ACC112 (cell line): ENCODE results near the gene MED13L.

ENCODE experiments used
- H2AFZ ChIP-seq: fragments of 200-600 bp; sonication (generic); one replicate; pipeline ENCODE4 v1.6.0; 2017; ENCODE audit warnings: antibody characterized with exemption, low read length; ENCODE audit not compliant: unreplicated experiment
- H3K27ac ChIP-seq: fragments of 200-600 bp; sonication (generic); 2 replicates; pipeline ENCODE4 v1.5.1; 2014; ENCODE audit warnings: low read depth, mild to moderate bottlenecking, antibody characterized with exemption, low read length, moderate library complexity
- H3K27me3 ChIP-seq: fragments of 200-600 bp; sonication (generic); 2 replicates; pipeline ENCODE4 v1.6.1; 2014; ENCODE audit warnings: mild to moderate bottlenecking, antibody characterized with exemption, low read length, moderate library complexity, mixed read lengths; ENCODE audit not compliant: insufficient read depth
- H3K36me3 ChIP-seq: fragments of 200-600 bp; sonication (generic); 2 replicates; pipeline ENCODE4 v1.6.1; 2016; ENCODE audit warnings: mild to moderate bottlenecking, antibody characterized with exemption, low read length, moderate library complexity, mixed read lengths; ENCODE audit not compliant: insufficient read depth
- H3K4me1 ChIP-seq: fragments of 200-600 bp; sonication (generic); one replicate; pipeline ENCODE4 v1.6.1; 2016; ENCODE audit warnings: low read length, mixed read lengths; ENCODE audit not compliant: insufficient read depth, unreplicated experiment, control insufficient read depth
- H3K4me3 ChIP-seq: fragments of 200-600 bp; sonication (generic); 2 replicates; pipeline ENCODE4 v1.5.1; 2014; ENCODE audit warnings: mild to moderate bottlenecking, low read depth, low read length
- H3K79me2 ChIP-seq: fragments of 200-600 bp; sonication (generic); one replicate; pipeline ENCODE4 v1.6.0; 2016; ENCODE audit warnings: low read length; ENCODE audit not compliant: control insufficient read depth, unreplicated experiment, insufficient read depth

MED13L gene

GRCh38 chr12:116303066-116303465 lies 25.6 kb upstream of the MED13L start:
- H3K27ac ChIP-seq, result no peak overlapping the region
- H3K27me3 ChIP-seq, result no peaks in the 10 kb centered on the region
- no peak overlapping the region for H3K4me3 ChIP-seq
- peaks cover 3% of the 10 kb centered on the region for H3K4me1 ChIP-seq
- H3K36me3 ChIP-seq, result no peaks in the 10 kb centered on the region
- H3K79me2 ChIP-seq, result no peaks in the 10 kb centered on the region
- H2AFZ ChIP-seq, result no peak overlapping the region

DNA sequence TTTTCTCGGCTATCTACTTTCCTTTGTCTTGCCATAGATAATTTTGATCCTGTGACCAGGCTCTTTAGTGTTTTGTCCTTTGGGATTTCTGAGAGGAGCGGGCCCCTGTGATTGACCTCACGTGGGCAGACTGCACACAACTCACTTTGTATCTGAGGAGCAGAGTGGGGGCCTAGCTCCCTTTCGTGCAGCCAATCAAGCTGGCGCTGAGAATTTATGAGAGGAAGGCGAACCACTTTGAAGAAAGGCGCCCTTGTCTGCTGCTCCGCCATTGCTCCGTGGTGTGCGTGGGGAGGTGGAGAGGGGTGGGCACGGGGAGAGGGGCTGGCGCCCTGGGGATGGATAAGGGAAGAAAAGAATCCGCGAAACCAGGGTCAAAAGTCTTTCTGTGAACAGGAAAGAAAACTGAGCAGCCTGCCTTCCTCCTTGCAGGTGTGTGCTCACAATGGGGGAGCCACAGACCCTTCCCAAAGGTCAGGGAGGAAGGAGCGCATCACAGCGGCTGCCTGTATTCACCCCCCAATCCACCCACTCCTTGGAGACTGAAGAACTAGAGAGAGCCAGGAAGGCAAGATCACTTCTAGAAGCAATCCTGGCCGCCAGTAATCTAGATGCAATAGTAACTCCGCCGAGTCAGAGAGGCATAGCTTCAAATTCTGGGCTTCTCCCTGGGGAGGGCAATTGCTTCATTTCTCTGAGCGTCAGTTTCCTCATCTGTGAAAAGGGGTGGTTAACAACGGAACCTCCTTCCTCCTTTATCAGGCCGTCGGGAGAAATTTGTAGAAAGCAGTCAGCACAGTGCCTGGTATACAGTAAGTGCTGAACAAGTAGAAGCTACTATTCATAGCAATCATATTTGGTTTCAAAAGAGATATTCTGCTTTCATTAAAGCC lies 24.9 kb upstream of the MED13L start:
- H2AFZ ChIP-seq, result no peak overlapping the region
- no peaks in the 10 kb centered on the region for H3K36me3 ChIP-seq
- no peaks in the 10 kb centered on the region for H3K27me3 ChIP-seq
- H3K4me1 ChIP-seq, result peaks cover 3% of the 10 kb centered on the region
- no peak overlapping the region for H3K27ac ChIP-seq
- H3K4me3 ChIP-seq, result no peak overlapping the region
- no peaks in the 10 kb centered on the region for H3K79me2 ChIP-seq

GRCh38 chr12:116301621-116302020 lies 24.1 kb upstream of the MED13L start:
- H2AFZ ChIP-seq, result no peak overlapping the region

DNA sequence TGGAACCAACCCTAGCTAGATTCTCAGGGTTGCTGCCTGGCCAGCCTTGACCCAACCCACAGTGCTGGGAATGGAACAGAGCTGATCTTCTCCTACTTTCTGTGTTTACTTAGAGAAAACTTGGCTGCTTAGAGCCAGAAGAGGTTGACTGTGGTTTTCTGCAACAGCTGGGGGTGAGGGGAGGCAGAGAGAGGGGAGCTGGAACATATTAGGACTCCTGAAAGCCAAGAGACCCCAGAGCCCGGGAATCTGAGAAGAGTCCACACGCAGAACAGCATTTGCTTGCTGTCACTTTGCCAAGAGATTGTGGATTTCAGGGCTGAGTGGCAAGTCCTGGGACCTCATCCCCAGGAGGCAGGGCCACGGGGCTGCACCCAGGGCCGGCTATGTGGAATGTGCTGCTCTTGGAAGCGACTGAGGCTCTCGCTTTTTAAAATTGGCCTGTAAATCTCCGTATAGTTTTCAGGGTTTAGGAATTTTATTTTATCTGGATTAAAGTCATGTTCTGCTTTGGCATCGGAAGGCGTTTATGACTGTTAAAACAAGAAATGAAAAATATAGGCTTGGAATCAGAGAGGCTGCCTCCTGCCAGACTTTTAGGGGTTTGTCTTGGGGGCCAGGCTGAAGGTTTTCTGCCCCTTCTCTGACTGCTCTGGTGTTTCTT lies 22.3 kb upstream of the MED13L start:
- no peaks in the 10 kb centered on the region for H3K79me2 ChIP-seq
- H3K4me1 ChIP-seq, result peaks cover 3% of the 10 kb centered on the region
- H3K4me3 ChIP-seq, result no peak overlapping the region
- no peaks in the 10 kb centered on the region for H3K27me3 ChIP-seq
- H3K36me3 ChIP-seq, result no peaks in the 10 kb centered on the region
- H2AFZ ChIP-seq, result no peak overlapping the region
- no peak overlapping the region for H3K27ac ChIP-seq

More at GRCh38 chr12:116301621-116302020, 24.1 kb upstream of the MED13L start:
- Histone ChIP-seq H3K79me2 (no peaks in the 10 kb centered on the region), H3K36me3 (no peaks in the 10 kb centered on the region), H3K27me3 (no peaks in the 10 kb centered on the region), H3K4me1 (peaks cover 3% of the 10 kb centered on the region), H3K4me3 (no peak overlapping the region), H3K27ac (no peak overlapping the region)

- no peaks in the 10 kb centered on the region for H3K36me3 ChIP-seq
- H3K79me2 ChIP-seq, result no peaks in the 10 kb centered on the region
- peaks cover 4% of the 10 kb centered on the region for H3K4me1 ChIP-seq
- H3K27me3 ChIP-seq, result no peaks in the 10 kb centered on the region
- no peak overlapping the region for H3K27ac ChIP-seq
- no peak overlapping the region for H2AFZ ChIP-seq
- H3K4me3 ChIP-seq, result no peak overlapping the region
Observed at GRCh38 chr12:116299064-116299463, 21.6 kb upstream of the MED13L start.

- Histone ChIP-seq H3K36me3 (no peaks in the 10 kb centered on the region), H3K4me3 (no peak overlapping the region), H2AFZ (no peak overlapping the region), H3K27me3 (no peaks in the 10 kb centered on the region), H3K27ac (no peak overlapping the region), H3K4me1 (peaks cover 6% of the 10 kb centered on the region), H3K79me2 (no peaks in the 10 kb centered on the region)
Observed at GRCh38 chr12:116298578-116298977, 21.1 kb upstream of the MED13L start.

- no peaks in the 10 kb centered on the region for H3K27me3 ChIP-seq
- H3K4me3 ChIP-seq, result no peak overlapping the region
- H3K79me2 ChIP-seq, result no peaks in the 10 kb centered on the region
- peaks cover 6% of the 10 kb centered on the region for H3K4me1 ChIP-seq
- H2AFZ ChIP-seq, result no peak overlapping the region
- H3K27ac ChIP-seq, result no peak overlapping the region
- no peaks in the 10 kb centered on the region for H3K36me3 ChIP-seq
Observed at GRCh38 chr12:116297224-116297834, 19.8 kb upstream of the MED13L start.

DNA sequence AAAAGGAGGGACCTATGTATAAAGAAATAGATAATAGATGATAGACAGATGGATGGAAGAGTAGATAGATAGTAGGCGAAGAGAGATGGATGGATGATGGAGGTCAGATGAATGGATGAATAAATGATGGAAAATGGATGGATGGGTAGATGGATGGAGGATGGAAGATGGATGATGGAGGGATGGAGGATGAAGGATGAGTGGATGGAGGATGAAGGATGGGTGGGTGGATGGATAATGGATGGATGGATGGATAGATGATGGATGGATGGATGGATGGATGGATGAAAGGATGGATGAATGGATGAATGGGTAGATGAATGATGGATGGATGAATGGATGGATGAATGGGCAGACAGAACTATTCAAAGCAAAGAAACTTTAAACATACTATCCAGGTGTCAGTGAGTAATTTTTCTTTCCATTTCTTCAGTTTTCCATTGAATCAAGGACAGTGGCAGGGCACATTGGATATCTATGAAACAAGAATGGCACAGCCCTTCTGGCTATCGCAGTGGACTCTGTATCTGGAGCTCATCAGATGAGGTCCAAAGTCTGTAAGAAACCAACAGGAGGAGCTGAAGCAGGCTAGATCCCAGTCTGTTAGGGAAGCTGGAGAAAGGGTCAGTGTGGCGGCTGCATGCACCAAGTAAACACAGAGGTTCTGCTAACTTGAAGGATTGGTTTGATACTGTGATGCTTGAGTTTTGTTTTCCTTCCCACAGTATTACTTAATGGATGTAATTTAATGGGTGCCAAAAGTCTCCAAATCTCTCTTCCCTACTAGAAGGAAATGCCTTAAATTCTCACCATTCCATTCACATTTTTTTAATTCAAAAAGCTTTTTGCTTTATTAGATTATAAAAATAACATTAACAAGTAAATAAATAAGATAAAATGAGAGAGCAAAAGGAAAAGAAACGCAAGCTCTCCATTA lies 18.1 kb upstream of the MED13L start:
- Histone ChIP-seq H2AFZ (no peak overlapping the region), H3K27ac (no peak overlapping the region), H3K27me3 (no peaks in the 10 kb centered on the region), H3K79me2 (no peaks in the 10 kb centered on the region), H3K36me3 (no peaks in the 10 kb centered on the region), H3K4me1 (peaks cover 6% of the 10 kb centered on the region), H3K4me3 (no peak overlapping the region)

- H3K79me2 ChIP-seq, result no peaks in the 10 kb centered on the region
- no peaks in the 10 kb centered on the region for H3K27me3 ChIP-seq
- H3K27ac ChIP-seq, result no peak overlapping the region
- H3K36me3 ChIP-seq, result no peaks in the 10 kb centered on the region
- peaks cover 6% of the 10 kb centered on the region for H3K4me1 ChIP-seq
- H2AFZ ChIP-seq, result peak overlapping the region; percentile 51
- no peak overlapping the region for H3K4me3 ChIP-seq
Observed at GRCh38 chr12:116294454-116295165, 17.1 kb upstream of the MED13L start.
